ENCODE data around the gene HIGD1A. TPM values are rescaled to one million over a fixed set of nuclear protein-coding genes. Genes with fewer than 3 reads are reported as not detected.

HIGD1A gene
- total and polyA plus RNA-seq, 2 experiments from 2014 or later = 102 to 144 TPM

DNA sequence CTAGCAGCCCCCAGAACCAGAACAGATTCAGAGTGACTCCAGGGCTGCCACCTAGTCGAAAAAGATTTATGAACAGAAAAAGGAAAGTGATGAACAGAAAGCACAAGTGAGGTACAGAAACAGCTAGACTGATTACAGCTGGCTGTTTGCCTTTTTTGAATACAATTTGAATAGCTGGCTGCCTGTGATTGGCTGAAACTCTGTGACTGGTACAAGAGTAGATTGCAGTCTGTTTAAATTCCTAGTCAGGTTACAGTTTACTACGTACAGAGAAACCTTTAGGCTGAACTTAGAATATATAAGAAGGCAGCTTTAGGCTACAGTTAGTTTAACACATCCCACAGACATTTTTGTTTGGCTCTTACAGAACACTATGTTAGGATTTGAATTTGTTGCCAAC is 41.3 kb downstream of the HIGD1A start (continued):
- TF ChIP-seq CREB1 (CRISPR knock-in tag; IDR thresholded peaks at IDR 0.05; ENCODE audit: low read depth) (no peak), JUNB (IDR thresholded peaks at IDR 0.05; ENCODE audit: unreplicated experiment) (no peak), NANOG (IDR thresholded peaks at IDR 0.05; ENCODE audit: borderline replicate concordance) (no peak), POLR2AphosphoS5 (IDR thresholded peaks at IDR 0.05; ENCODE audit: low read depth) (no peak)

DNA sequence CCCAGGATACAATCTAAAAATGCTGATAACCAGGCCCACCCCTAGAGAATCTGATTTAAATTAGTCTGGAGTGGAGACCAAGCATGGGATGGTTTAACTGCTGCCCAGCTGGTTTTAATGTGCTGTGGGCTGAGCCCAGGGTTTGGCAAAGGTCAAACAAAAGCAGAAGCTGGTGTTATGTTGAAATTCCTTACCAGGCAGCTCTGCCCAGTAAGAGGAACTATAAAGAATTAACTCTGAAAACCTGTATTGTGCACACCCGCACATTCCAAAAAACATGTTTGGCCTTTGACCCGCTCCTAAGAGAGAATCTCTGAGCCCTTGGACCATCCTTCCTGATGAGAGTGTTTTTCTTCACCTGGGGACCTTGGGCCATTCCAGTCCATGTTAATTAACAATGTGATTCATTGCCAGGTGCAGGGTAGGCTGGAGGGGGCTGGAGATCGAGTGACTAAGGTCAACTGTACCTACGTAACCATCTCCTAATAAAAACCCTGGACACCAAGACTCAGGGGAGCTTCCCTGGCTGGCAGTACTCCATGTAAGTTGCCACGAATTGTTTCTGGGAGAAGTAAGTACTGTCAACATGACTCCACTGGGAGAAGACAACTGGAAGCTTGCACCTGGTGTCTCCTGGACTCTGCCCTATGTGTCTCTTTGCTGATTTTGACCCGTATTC is 42.1 kb downstream of the HIGD1A start:
- no peaks in the 10 kb centered on the region for H3K36me3 ChIP-seq (ENCODE audit: insufficient read depth)
- ATAC-seq (no peak), DNase-seq (ENCODE audit: low spot score) (no peak)
- no peak overlapping the region for H3K27ac ChIP-seq (ENCODE audit: low read depth)
- no peak overlapping the region for H3K4me2 ChIP-seq
- H3K4me1 ChIP-seq (ENCODE audit: insufficient read depth) = peaks cover 7% of the 10 kb centered on the region
- Mint-ChIP-seq H3K4me1 (peaks cover 13% of the 10 kb centered on the region), H3K9me3 (peaks cover 7% of the 10 kb centered on the region; the same call in 1 of the 3 replicates), H3K36me3 (ENCODE audit: low read depth) (no peaks in the 10 kb centered on the region), H3K27ac (no peak overlapping the region), H3K27me3 (ENCODE audit: insufficient read depth, low read depth, poor library complexity) (peaks cover 9% of the 10 kb centered on the region), H3K4me3 (no peak overlapping the region)
- no peak overlapping the region for H3K4me3 ChIP-seq
- H3K27me3 ChIP-seq (ENCODE audit: insufficient read depth) = no peaks in the 10 kb centered on the region
- no peaks in the 10 kb centered on the region for H4K20me1 ChIP-seq (replicated peaks; ENCODE audit: insufficient read depth)
- no peaks in the 10 kb centered on the region for H3K9me2 ChIP-seq (ENCODE audit: insufficient read depth)
- no peaks in the 10 kb centered on the region for H3K79me2 ChIP-seq (replicated peaks; ENCODE audit: insufficient read depth)
- H2AFZ ChIP-seq = no peak overlapping the region
- H3F3A ChIP-seq (replicated peaks; ENCODE audit: low read depth) = no peaks in the 10 kb centered on the region
- TF ChIP-seq EZH2 (IDR thresholded peaks at IDR 0.05; ENCODE audit: low read depth, unreplicated experiment) (no peak), EZH2phosphoT487 (IDR thresholded peaks at IDR 0.05; ENCODE audit: unreplicated experiment) (no peak), ETS1 (IDR thresholded peaks at IDR 0.05) (no peak), NANOG (IDR thresholded peaks at IDR 0.05; ENCODE audit: borderline replicate concordance) (no peak), ZNF331 (CRISPR knock-in tag; IDR thresholded peaks at IDR 0.05; ENCODE audit: low read depth) (no peak), REST (IDR thresholded peaks at IDR 0.05; ENCODE audit: unreplicated experiment) (no peak), JUNB (IDR thresholded peaks at IDR 0.05; ENCODE audit: unreplicated experiment) (no peak), POLR2AphosphoS5 (IDR thresholded peaks at IDR 0.05; ENCODE audit: low read depth) (no peak), ZNF114 (CRISPR knock-in tag; IDR thresholded peaks at IDR 0.05) (no peak), CREB1 (CRISPR knock-in tag; IDR thresholded peaks at IDR 0.05; ENCODE audit: low read depth) (no peak), CTCF (conservative IDR thresholded peaks at IDR 0.05; ENCODE audit: low read depth in 2 of 2) (no peak), STAT1 (IDR thresholded peaks at IDR 0.05; ENCODE audit: unreplicated experiment) (no peak)
